Activated naive CD4-positive, alpha-beta T cell treated with anti-CD3 and anti-CD28 coated beads, Interleukin-2, amount 50 U/mL, for 72 hours (primary cell): ENCODE measurements around the gene SLC38A10. TPM values are rescaled to one million over a fixed set of nuclear protein-coding genes. Genes with fewer than 3 reads are reported as not detected.

ENCODE experiments used
- ATAC-seq, 2 donors: fragments of 150-1000 bp; cut with Tn5 transposase; 2 replicates each; pipeline ENCODE4 v1.10.0; 2021; ENCODE audit warnings: mild to moderate bottlenecking in 2 of 2, moderate library complexity in 2 of 2
- DNase-seq, 2 donors: peaks; one replicate each; pipeline ENCODE4 v3.0.0; 2021 to 2022; ENCODE audit warnings: low spot score in 2 of 2
- H3K27ac Mint-ChIP-seq, 2 donors: one replicate each; pipeline ENCODE4 v1.8.0; 2022; ENCODE audit warnings: mild to moderate bottlenecking in 2 of 2, mixed read lengths in 2 of 2
- H3K36me3 Mint-ChIP-seq, 2 donors: one replicate each; pipeline ENCODE4 v1.8.0; 2022; ENCODE audit warnings: mixed read lengths in 2 of 2
- H3K9me3 Mint-ChIP-seq, 2 donors: one replicate each; pipeline ENCODE4 v1.8.0; 2022; ENCODE audit warnings: mixed read lengths in 2 of 2
- total RNA-seq, 2 donors: library from RNA; stranded (reverse); gene quantifications; one replicate each; pipeline ENCODE4 v1.2.3, GENCODE V29; 2022

SLC38A10 gene
- total RNA-seq, 2 donors from 2014 or later = 19.9 to 72.0 TPM

GRCh38 chr17:81195941-81196495 is 99.1 kb downstream of the SLC38A10 start:
- no peak for ATAC-seq
- no peak for DNase-seq
- Mint-ChIP-seq H3K9me3 (no peaks in the 10 kb centered on the region), H3K27ac (no peak overlapping the region), H3K36me3 (no peaks in the 10 kb centered on the region)

Other genes with a start within 250 kb of the SLC38A10 start
- not detected for gene PVALEF, start 129.8 kb downstream of the SLC38A10 start, total RNA-seq
- gene AATK, start 129.1 kb downstream of the SLC38A10 start, total RNA-seq = under 1 TPM; 0.30 to 0.72 TPM
- 10 to 100 TPM; 10.0 to 14.6 TPM for gene CEP131, start 72.3 kb downstream of the SLC38A10 start, total RNA-seq
- 10 to 100 TPM; 23.2 to 38.7 TPM for gene TEPSIN, start 56.3 kb downstream of the SLC38A10 start, total RNA-seq
- gene NDUFAF8, start 56.0 kb downstream of the SLC38A10 start, total RNA-seq = 10 to 100 TPM; 50.1 to 52.5 TPM
- gene BAHCC1, start 100.2 kb upstream of the SLC38A10 start, total RNA-seq = under 1 TPM in 1 of 2 donors, not detected in 1; 0.16 TPM
- gene ACTG1, start 217.5 kb upstream of the SLC38A10 start, total RNA-seq = 1,000 to 10,000 TPM; 6,062 to 6,573 TPM
- under 1 TPM; 0.30 to 0.86 TPM for gene FSCN2, start 233.1 kb upstream of the SLC38A10 start, total RNA-seq